IMR-90 (cell line): ENCODE data around the gene TIPARP. TPM values are rescaled to one million over a fixed set of nuclear protein-coding genes. Genes with fewer than 3 reads are reported as not detected.

Experiments used
- ATAC-seq: fragments of 200-7000 bp; cut with Tn5 transposase; 2 replicates; pipeline ENCODE4 v1.9.1; 2020; ENCODE audit warnings: low read depth, mild to moderate bottlenecking, moderate library complexity
- BruUV-seq: library from RNA; stranded (reverse); fragments of 400-500 nt; replicated peaks from 2 replicates; lab custom pipeline; 2021; lab: Mats Ljungman, UMichigan
- CTCF ChIA-PET: fragments of 300-600 bp; formaldehyde crosslinking; extraction: SDS; loops from one replicate; lab custom pipeline; 2021; ENCODE audit warnings: antibody characterized with exemption; lab: Yijun Ruan, JAX
- POLR2A ChIA-PET: fragments of 300-600 bp; sonication (Branson Sonifier 250); formaldehyde crosslinking; loops from one replicate; lab custom pipeline; 2022; ENCODE audit warnings: antibody characterized with exemption; ENCODE audit not compliant: unreplicated experiment; lab: Charles Lee
- DNase-seq: peaks from one replicate; pipeline ENCODE4 v3.0.0; 2013
- H2AFZ ChIP-seq: replicated peaks from 2 replicates; pipeline ENCODE3; 2013; ENCODE audit warnings: low read length, mild to moderate bottlenecking; ENCODE audit not compliant: poor library complexity
- H2AK5ac ChIP-seq: 2 replicates; pipeline ENCODE4 v1.6.1; 2013; ENCODE audit warnings: low read depth, low read length, inconsistent platforms
- H2AK9ac ChIP-seq: replicated peaks from 2 replicates; pipeline ENCODE3; 2013; ENCODE audit warnings: mild to moderate bottlenecking, low read depth, low read length, moderate library complexity; ENCODE audit not compliant: poor library complexity
- H2BK120ac ChIP-seq: 2 replicates; pipeline ENCODE4 v1.6.1; 2013; ENCODE audit warnings: low read depth, low read length, inconsistent platforms
- H2BK15ac ChIP-seq: 3 replicates; pipeline ENCODE4 v1.6.1; 2013; ENCODE audit warnings: low read depth, low read length, inconsistent platforms
- H2BK20ac ChIP-seq: 2 replicates; pipeline ENCODE4 v1.6.1; 2013; ENCODE audit warnings: low read depth, mild to moderate bottlenecking, inconsistent platforms, low read length, moderate library complexity
- H2BK5ac ChIP-seq: 2 replicates; pipeline ENCODE4 v1.6.1; 2013; ENCODE audit warnings: mild to moderate bottlenecking, low read depth, low read length, inconsistent platforms; ENCODE audit not compliant: poor library complexity, severe bottlenecking
- H3K14ac ChIP-seq: replicated peaks from 2 replicates; pipeline ENCODE4 v1.6.1; 2013; ENCODE audit warnings: low read depth, low read length, inconsistent platforms
- H3K18ac ChIP-seq: 2 replicates; pipeline ENCODE4 v1.6.1; 2013; ENCODE audit warnings: low read depth, low read length, control low read depth
- H3K23ac ChIP-seq: 2 replicates; pipeline ENCODE4 v1.6.1; 2013; ENCODE audit warnings: low read depth, low read length, inconsistent platforms
- H3K27ac ChIP-seq: 2 replicates; pipeline ENCODE4 v1.5.1; 2013; ENCODE audit warnings: mild to moderate bottlenecking, control low read depth, low read length; ENCODE audit not compliant: insufficient read depth
- H3K27me3 ChIP-seq: 2 replicates; pipeline ENCODE4 v1.6.1; 2013; ENCODE audit warnings: low read length; ENCODE audit not compliant: control insufficient read depth, insufficient read depth
- H3K36me3 ChIP-seq: 2 replicates; pipeline ENCODE4 v1.6.1; 2013; ENCODE audit warnings: low read length, mixed read lengths; ENCODE audit not compliant: control insufficient read depth, insufficient read depth
- H3K4ac ChIP-seq: 2 replicates; pipeline ENCODE4 v1.6.1; 2013; ENCODE audit warnings: low read depth, low read length, inconsistent platforms
- H3K4me1 ChIP-seq: 2 replicates; pipeline ENCODE4 v1.6.1; 2013; ENCODE audit warnings: low read length, mixed read lengths; ENCODE audit not compliant: control insufficient read depth, insufficient read depth
- H3K4me2 ChIP-seq: 2 replicates; pipeline ENCODE4 v1.6.1; 2013; ENCODE audit warnings: low read depth, mild to moderate bottlenecking, control low read depth, low read length, moderate library complexity
- H3K4me3 ChIP-seq: 2 replicates; pipeline ENCODE4 v1.5.1; 2013; ENCODE audit warnings: low read depth, mild to moderate bottlenecking, control low read depth, low read length, moderate library complexity; ENCODE audit not compliant: insufficient read depth
- H3K56ac ChIP-seq: 2 replicates; pipeline ENCODE4 v1.6.1; 2013; ENCODE audit warnings: low read length, inconsistent platforms; ENCODE audit not compliant: insufficient read depth; ENCODE audit errors: extremely low read depth
- H3K79me1 ChIP-seq, 2 experiments: 2 replicates each; pipeline ENCODE4 v1.6.1; 2013; ENCODE audit warnings: low read length in 2 of 2, inconsistent platforms in 1 of 2, low read depth in 1 of 2
- H3K9ac ChIP-seq: 2 replicates; pipeline ENCODE4 v1.6.1; 2013; ENCODE audit warnings: low read depth, low read length, control low read depth
- H3K9me1 ChIP-seq: 2 replicates; pipeline ENCODE4 v1.6.1; 2013; ENCODE audit warnings: low read length, inconsistent platforms; ENCODE audit not compliant: insufficient read depth
- H3K9me3 ChIP-seq: 2 replicates; pipeline ENCODE4 v1.6.1; 2013; ENCODE audit warnings: low read length; ENCODE audit not compliant: control insufficient read depth, insufficient read depth
- H4K20me1 ChIP-seq: 2 replicates; pipeline ENCODE4 v1.6.1; 2013; ENCODE audit warnings: low read length, inconsistent platforms; ENCODE audit not compliant: insufficient read depth
- H4K5ac ChIP-seq: 2 replicates; pipeline ENCODE4 v1.6.1; 2013; ENCODE audit warnings: mild to moderate bottlenecking, low read depth, low read length, control low read depth
- H4K8ac ChIP-seq, 2 experiments: 2 replicates each; pipeline ENCODE4 v1.6.1; 2013; ENCODE audit warnings: low read depth in 2 of 2, low read length in 2 of 2, control low read depth in 1 of 2, inconsistent platforms in 1 of 2
- H4K91ac ChIP-seq: 2 replicates; pipeline ENCODE4 v1.6.1; 2013; ENCODE audit warnings: low read depth, low read length, inconsistent platforms; ENCODE audit not compliant: insufficient read depth
- BHLHE40 ChIP-seq: fragments of 150-350 bp; IDR thresholded peaks from 2 replicates; pipeline ENCODE4 v1.6.1; 2016; ENCODE audit warnings: mild to moderate bottlenecking, low read depth, low read length
- CEBPB ChIP-seq: IDR thresholded peaks from 2 replicates; pipeline ENCODE4 v1.6.1; 2012; ENCODE audit warnings: low read depth, low read length, improper control_type of control experiment
- CHD1 ChIP-seq: IDR thresholded peaks from 2 replicates; pipeline ENCODE4 v1.6.1; 2012; ENCODE audit warnings: low read depth, low read length, improper control_type of control experiment
- ELK1 ChIP-seq: fragments of 150-350 bp; IDR thresholded peaks from 2 replicates; pipeline ENCODE4 v1.6.1; 2016; ENCODE audit warnings: low read depth, mild to moderate bottlenecking, low read length, moderate library complexity, borderline replicate concordance
- FOS ChIP-seq: fragments of 150-350 bp; IDR thresholded peaks from 2 replicates; pipeline ENCODE4 v1.6.1; 2016; ENCODE audit warnings: low read depth, low read length
- MAFK ChIP-seq: IDR thresholded peaks from 2 replicates; pipeline ENCODE4 v1.6.1; 2012; ENCODE audit warnings: low read depth, low read length, improper control_type of control experiment
- MAZ ChIP-seq: IDR thresholded peaks from 2 replicates; pipeline ENCODE4 v1.6.1; 2012; ENCODE audit warnings: low read depth, mild to moderate bottlenecking, low read length, improper control_type of control experiment, moderate library complexity, borderline replicate concordance
- NFE2L2 ChIP-seq: fragments of 150-350 bp; IDR thresholded peaks from 2 replicates; pipeline ENCODE4 v1.6.1; 2016; ENCODE audit warnings: low read depth, mild to moderate bottlenecking, low read length
- POLR2A ChIP-seq: IDR thresholded peaks from 2 replicates; pipeline ENCODE4 v1.6.1; 2012; ENCODE audit warnings: mild to moderate bottlenecking, low read depth, low read length
- RAD21 ChIP-seq: IDR thresholded peaks from 2 replicates; pipeline ENCODE4 v1.6.1; 2012; ENCODE audit warnings: low read length, improper control_type of control experiment
- RCOR1 ChIP-seq: IDR thresholded peaks from 2 replicates; pipeline ENCODE4 v1.6.1; 2012; ENCODE audit warnings: mild to moderate bottlenecking, low read length, improper control_type of control experiment; ENCODE audit not compliant: insufficient replicate concordance
- RFX5 ChIP-seq: IDR thresholded peaks from 2 replicates; pipeline ENCODE4 v1.8.0; 2012; ENCODE audit warnings: low read depth, mild to moderate bottlenecking, low read length, moderate library complexity
- SMC3 ChIP-seq: fragments of 150-350 bp; IDR thresholded peaks from 2 replicates; pipeline ENCODE4 v1.6.1; 2016; ENCODE audit warnings: low read depth, mild to moderate bottlenecking, antibody characterized with exemption, low read length, moderate library complexity
- USF2 ChIP-seq: fragments of 150-350 bp; IDR thresholded peaks from 2 replicates; pipeline ENCODE4 v1.6.1; 2017; ENCODE audit warnings: mild to moderate bottlenecking, antibody characterized with exemption, low read length, low read depth
- dilution Hi-C: fragments of 300-500 bp; cut with HindIII; formaldehyde crosslinking; loops from one replicate; pipeline ENCODE4 v1.14.3; 2018; ENCODE audit warnings: low sequenced_read_pairs; ENCODE audit not compliant: unreplicated experiment
- in situ Hi-C: fragments of 300-500 bp; cut with MboI; formaldehyde crosslinking; loops from 3 replicates; pipeline ENCODE4 v1.14.3; 2019; ENCODE audit warnings: low sequenced_read_pairs, inconsistent platforms, mixed read lengths
- intact Hi-C: fragments of 100-400 bp; cut with micrococcal nuclease; formaldehyde crosslinking; loops from 2 replicates; pipeline ENCODE4 v1.10.0; 2022
- polyA plus RNA-seq, 3 experiments: library from polyadenylated mRNA; depleted of rRNA; stranded (reverse); fragments of >200 nt; gene quantifications; 2 replicates each; pipeline ENCODE4 v1.2.3, GENCODE V29; 2012; ENCODE audit warnings: low replicate concordance in 1 of 3
- total RNA-seq: library from RNA; depleted of rRNA; stranded (reverse); fragments of >200 nt; gene quantifications from 2 replicates; pipeline ENCODE4 v1.2.3, GENCODE V29; 2012

The TIPARP gene
- total and polyA plus RNA-seq, 2 of the 4 experiments (the other 2 are of a cell fraction) = 12.6 to 70.8 TPM

GRCh38 chr3:156682963-156683362 lies 8.6 kb downstream of the TIPARP start:
- Histone ChIP-seq H3K9me1 (peaks cover 14% of the 10 kb centered on the region), H3K9me3 (no peaks in the 10 kb centered on the region), H3K36me3 (peaks cover 15% of the 10 kb centered on the region), H2AK9ac (no peak overlapping the region), H3K4me2 (peak overlapping the region; percentile 36; the same call in 1 of the 2 replicates), H3K18ac (no peak overlapping the region), H3K4me1 (peaks cover 21% of the 10 kb centered on the region), H3K79me1 (peaks cover 3 to 40% of the 10 kb centered on the region in 2 experiments; a peak in 2 of 4 replicates), H2BK120ac (no peak overlapping the region), H2BK15ac (no peak overlapping the region), H3K27ac (no peak overlapping the region), H3K56ac (no peak overlapping the region), H4K5ac (no peak overlapping the region), H3K14ac (no peak overlapping the region), H3K4ac (no peak overlapping the region), H4K8ac (no peak overlapping the region), H3K27me3 (no peaks in the 10 kb centered on the region), H4K91ac (no peak overlapping the region), H3K23ac (no peak overlapping the region), H3K4me3 (no peak overlapping the region), H4K20me1 (peaks cover 77% of the 10 kb centered on the region), H2BK20ac (no peak overlapping the region), H2BK5ac (no peak overlapping the region), H2AK5ac (no peak overlapping the region), H2AFZ (no peak overlapping the region), H3K9ac (no peak overlapping the region)
- no TSS peak for BruUV-seq
- CTCF ChIA-PET = no interaction called here
- DNase-seq (no peak), ATAC-seq (no peak)
- in situ Hi-C loops = no loop called here
- TF ChIP-seq BHLHE40 = no peak
- no peak for TF ChIP-seq CHD1
- no peak for TF ChIP-seq CEBPB
- no peak for TF ChIP-seq NFE2L2
- no peak for TF ChIP-seq POLR2A
- TF ChIP-seq RAD21 = no peak
- no peak for TF ChIP-seq SMC3
- TF ChIP-seq MAFK = no peak
- no peak for TF ChIP-seq RCOR1
- TF ChIP-seq MAZ = no peak
- TF ChIP-seq ELK1 = no peak
- TF ChIP-seq FOS = no peak
- TF ChIP-seq RFX5 = no peak
- no peak for TF ChIP-seq USF2
- dilution Hi-C loops = no loop called here
- intact Hi-C loops = no loop called here
- POLR2A ChIA-PET = interaction anchor here (0.7 kb wide), 1 partner anchor 296 kb away, joined by 3 read pairs; no protein-coding TSS in a partner anchor
